GM20431 (cell line): ENCODE data around the gene TEP1.

Experiments
- in situ Hi-C: fragments of 300-500 bp; cut with MseI, MboI; formaldehyde crosslinking; loops from one replicate; pipeline ENCODE4 v1.15.0; 2020; ENCODE audit warnings: low sequenced_read_pairs; ENCODE audit not compliant: unreplicated experiment

Gene TEP1

GRCh38 chr14:20434701-20435581 lies 21.6 kb upstream of the TEP1 start:
- in situ Hi-C loops = no loop called here

DNA sequence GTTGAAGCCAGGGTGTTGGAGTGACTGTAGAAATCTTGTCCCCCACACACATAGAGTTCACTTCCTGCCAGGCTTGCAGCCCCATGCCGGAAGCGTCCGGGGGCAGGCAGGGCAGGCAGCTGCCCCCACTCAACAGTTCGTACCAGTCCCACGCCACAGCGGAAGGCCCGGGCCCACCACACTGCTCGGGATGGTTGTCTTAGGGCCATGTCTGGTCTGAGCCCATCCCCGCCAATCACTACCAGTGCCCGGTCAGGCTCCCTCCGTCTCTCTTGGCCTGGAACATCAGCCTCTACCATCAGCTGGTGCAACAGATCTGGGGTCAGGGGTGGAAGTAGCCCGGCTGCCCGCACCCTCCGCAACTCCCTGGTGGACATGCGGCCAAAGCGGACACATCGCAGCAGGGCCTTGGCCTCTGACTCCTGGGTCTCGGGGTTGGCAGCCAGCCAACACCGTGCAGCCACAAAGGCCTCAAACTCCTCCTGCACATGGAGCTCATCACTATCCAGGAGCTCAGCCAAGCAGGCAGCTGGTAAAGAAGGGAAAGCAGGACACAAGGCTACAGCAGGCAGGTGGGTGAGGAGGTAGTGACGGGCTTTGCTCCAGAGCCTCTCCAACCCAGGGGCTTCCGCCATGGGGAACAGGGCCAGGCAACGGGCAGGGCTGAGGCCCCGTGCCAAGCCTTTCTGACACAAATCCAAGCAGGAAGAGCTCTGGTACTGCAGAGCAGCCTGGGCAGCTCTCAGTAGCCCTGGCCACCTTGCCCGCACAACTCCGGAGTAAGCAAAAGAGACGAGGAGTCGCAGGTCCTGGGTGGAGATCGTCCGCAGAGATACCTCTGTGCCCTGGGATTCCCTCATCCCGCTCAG lies 16.7 kb upstream of the TEP1 start:
- in situ Hi-C loops = no loop called here

- in situ Hi-C loops = no loop called here
These were observed 15.5 kb upstream of the TEP1 start for GRCh38 chr14:20428802-20429201.

DNA sequence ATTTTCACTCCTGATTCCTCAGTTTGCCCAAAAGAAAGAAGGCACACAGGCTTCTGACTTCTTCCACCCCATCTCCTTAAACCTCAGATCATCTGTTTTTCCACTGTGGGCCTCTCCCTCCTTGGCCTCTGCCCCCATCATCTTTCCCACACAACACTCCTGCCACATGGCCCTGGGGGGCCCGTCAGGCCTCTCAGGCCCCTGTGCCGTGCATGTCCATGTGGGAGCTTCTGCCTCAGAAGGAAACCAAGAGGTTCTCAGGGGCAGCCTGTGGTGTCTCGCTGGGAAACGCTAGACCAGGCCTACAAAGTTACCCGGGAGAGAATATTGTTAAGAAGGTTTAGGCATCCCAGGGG lies 14.7 kb upstream of the TEP1 start:
- in situ Hi-C loops = no loop called here

DNA sequence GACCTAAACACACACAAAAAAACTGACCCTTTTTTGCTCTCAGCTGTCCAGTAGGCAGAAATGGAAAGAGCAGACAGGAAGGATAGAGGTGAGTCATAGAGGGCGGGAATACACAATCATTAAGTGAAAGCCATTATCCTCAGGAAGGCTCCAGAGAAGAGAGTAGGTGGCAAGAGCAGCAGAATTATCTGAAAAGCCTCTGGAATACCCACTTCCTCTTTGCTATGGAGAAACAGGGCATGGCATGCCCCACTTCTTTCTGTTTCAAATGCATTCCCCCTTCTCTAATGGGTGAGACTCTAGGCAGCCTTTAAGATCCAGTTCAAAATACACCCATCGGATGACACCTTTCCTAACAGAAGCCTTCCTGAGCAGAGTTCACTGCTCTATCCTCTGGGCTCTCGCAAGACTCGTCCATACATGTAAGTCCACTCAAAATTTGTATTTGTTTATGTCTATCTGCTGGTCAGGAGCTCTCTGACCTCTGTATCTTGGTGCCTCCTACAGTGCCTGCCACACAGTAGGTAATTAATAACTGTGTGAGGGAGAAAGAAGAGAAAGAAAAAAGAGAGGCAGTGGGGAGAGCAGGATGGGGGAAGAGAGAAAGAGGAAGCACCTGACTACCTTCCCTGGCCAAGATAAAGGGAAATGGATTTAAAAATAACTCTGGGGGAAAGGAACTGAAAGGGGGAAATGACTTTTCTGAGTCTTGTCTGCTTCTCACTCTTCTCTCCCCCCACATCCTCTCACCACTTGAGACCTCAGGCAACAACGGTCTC lies 14.1 kb upstream of the TEP1 start:
- in situ Hi-C loops = no loop called here

DNA sequence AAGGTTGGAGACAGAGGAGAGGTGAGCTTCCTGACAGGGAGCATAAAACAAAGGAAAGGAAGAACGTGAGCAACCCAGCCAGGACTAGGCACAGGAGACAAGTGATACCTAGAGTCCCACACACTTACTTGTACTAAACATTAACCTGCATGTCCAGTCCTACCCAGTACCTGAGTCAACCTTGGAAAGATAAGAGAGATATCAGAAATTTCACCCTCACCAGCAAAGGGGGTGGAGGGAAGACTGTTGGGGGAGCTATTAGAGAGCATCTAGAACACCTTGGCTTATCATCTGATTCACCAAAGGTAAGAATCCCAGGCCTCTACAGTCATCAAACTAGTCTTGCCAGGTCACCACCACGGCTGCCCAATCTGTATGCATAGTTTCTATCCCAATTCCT lies 11.6 kb upstream of the TEP1 start:
- in situ Hi-C loops = no loop called here

GRCh38 chr14:20422886-20423285 lies 9.6 kb upstream of the TEP1 start:
- in situ Hi-C loops = no loop called here

- in situ Hi-C loops = no loop called here
These were observed 8.0 kb upstream of the TEP1 start for GRCh38 chr14:20421267-20421666.

- in situ Hi-C loops = no loop called here
These were observed 6.1 kb upstream of the TEP1 start for GRCh38 chr14:20419419-20419818.

DNA sequence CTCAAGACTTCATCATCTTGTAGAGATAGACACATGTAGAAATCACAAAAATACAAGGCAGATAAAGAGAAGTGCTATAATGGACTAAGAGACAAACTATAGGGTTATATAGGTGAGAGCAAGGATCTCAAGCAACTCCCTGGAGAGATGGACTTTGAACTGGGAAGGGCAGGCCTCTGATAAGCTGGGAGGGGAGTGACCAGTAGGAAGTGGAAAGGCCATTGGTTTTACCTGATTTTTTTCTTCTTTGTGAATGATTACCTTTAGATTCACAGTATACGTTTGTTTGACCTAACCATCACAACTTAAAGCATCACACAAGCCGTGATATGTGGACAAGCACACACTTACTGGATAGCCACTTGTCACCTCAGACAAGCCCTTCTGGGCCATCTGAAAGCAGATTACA lies 5.2 kb upstream of the TEP1 start:
- in situ Hi-C loops = no loop called here

DNA sequence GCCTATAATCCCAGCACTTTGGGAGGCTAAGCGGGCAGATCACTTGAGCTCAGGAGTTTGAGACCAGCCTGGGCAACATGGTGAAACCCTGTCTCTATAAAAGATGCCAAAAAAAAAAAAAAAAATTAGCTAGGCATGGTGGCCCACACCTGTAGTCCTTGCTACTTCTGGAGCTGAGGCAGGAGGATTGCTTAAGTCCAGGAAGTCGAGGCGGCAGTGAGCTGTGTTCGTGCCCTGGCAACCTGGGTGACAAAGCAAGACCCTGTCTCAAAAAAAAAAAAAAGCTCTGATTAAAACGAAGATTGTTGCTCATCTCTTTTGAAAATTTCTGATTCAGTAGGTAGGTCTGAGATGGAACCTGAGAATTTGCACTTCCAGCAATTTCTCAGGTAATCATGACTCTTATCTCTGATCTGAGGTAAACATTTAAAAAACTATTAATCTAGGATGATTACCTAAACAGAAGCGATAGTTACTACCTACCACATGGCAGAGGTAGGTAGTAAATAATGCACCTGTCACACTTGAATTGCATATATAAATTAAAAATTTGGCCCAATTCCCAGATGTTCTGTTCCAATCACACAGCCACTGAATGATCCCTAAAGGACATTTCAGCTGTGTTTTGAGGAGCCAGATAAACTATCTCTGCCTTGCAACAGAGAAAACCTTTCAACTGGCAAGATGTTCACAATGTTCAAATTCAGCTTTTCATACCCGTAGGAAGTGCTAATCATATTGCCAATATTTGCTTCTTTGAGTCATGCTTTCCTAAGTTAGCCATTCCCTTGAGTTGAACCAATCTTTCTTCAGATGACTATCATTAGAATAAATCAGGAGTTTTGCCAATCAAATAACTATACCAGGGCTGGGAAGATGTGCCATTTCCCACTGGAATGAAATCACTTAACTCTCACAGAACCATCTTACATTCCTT lies 4.2 kb upstream of the TEP1 start:
- in situ Hi-C loops = no loop called here

DNA sequence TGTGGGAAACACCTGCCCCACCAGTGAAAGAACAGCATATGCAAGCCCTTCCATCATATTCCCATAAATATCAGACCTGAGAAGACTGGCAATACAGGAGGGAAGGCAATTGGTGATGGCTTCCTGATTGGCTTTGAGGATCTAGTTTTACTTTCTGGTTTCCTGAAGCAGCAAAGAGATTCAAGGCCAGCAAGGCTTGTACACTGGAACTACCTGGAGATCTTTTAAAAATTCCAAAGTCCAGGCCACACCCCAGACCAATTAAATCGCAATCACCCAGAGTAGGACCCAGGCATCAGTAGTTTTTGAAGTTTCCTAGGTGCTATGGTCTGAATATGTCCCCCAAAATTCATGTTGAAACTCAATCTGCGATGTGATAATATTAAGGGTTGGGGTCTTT lies 2.9 kb upstream of the TEP1 start:
- in situ Hi-C loops = no loop called here

GRCh38 chr14:20415782-20416206 lies 2.5 kb upstream of the TEP1 start:
- in situ Hi-C loops = no loop called here

DNA sequence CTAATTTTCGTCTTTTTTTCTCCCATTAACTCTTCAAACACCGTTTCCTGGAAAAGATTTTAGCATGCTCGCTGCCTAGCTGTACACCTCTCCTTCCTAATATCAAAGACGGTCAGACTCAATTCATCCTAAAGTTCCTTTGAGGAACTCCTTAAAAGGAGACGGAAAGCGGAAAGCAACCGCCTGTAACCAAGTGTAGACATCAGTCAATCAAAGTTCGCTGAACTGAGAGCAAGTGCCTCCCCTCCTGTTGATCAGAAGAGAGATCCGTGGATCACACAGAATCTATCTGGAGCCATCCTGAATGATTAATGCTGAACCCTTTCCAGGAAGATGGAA lies 412 bp upstream of the TEP1 start:
- in situ Hi-C loops = no loop called here

- in situ Hi-C loops = no loop called here
These were observed 890 bp downstream of the TEP1 start for GRCh38 chr14:20412411-20412810.

DNA sequence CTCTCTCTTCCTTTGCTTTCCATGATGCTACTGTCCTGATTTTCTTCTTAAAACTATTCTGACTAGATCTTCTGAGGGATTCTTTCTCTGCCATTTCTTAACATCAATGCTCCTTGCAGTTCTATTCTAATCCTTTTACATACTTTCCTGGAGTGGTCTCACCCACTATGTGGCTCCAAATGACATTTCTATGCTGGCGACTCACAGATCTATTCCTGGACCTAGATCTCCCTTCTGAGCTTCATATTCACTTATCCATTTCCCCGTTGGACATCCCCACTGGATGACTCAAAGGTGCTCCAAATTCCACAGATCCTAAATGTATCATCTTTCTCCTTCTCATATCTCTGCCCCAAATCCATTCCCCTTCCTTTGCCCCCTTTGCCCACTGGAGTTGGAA lies 4.1 kb downstream of the TEP1 start:
- in situ Hi-C loops = no loop called here

- in situ Hi-C loops = no loop called here
These were observed 9.8 kb downstream of the TEP1 start for GRCh38 chr14:20403521-20403920.

DNA sequence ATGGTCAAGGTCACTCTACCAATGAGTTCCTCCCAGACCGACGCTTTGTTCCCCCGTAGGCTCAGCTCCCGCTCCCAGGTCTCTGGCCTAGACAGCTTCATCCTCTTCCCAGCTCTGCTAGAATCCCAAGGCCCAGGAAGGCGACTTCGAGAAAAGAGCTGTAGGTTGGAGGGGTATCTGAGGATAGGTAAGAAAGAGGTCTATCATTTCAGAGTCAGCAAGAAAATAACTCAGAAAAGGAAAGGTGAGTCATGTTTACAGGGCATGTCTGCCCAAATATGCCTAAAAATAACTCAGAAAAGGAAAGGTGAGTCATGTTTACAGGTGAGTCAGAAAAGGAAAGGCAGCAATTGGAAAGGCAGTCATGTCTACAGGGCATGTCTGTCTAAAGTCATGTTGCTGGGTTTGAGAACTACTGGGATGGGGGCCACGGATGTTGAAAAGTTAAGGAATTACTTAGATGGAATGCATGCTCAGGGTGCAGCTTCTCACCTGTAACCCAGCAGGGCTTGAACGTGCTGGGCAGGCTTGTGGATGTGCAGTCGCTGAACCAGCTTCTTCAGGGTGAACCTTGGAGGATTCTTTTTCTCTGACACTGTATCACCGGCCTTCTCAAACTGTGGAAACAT lies 12.2 kb downstream of the TEP1 start:
- in situ Hi-C loops = no loop called here

GRCh38 chr14:20400589-20400964 lies 12.7 kb downstream of the TEP1 start:
- in situ Hi-C loops = no loop called here
